Measurements from ENCODE around the gene XYLT2.

GRCh38 chr17:50375858-50376538 lies 30.1 kb downstream of the XYLT2 start:
- no peak for TF ChIP-seq CTCF (conservative IDR thresholded peaks at IDR 0.05)
- TF ChIP-seq ZFX (IDR thresholded peaks at IDR 0.05): no peak

All from C4-2B (cell line).